GM19395 (cell line): Measurements from ENCODE around the gene TTLL10.
"Not testable (repeated sequence)": the region's sequence is repeated elsewhere in the genome, so short reads cannot be mapped to it uniquely, and the experiment has no call there.

Source experiments
- ATAC-seq: cut with Tn5 transposase; IDR thresholded peaks from one replicate; pipeline ENCODE4 v1.9.1; 2021; ENCODE audit warnings: mild to moderate bottlenecking, moderate library complexity; ENCODE audit not compliant: unreplicated experiment

Gene TTLL10

DNA sequence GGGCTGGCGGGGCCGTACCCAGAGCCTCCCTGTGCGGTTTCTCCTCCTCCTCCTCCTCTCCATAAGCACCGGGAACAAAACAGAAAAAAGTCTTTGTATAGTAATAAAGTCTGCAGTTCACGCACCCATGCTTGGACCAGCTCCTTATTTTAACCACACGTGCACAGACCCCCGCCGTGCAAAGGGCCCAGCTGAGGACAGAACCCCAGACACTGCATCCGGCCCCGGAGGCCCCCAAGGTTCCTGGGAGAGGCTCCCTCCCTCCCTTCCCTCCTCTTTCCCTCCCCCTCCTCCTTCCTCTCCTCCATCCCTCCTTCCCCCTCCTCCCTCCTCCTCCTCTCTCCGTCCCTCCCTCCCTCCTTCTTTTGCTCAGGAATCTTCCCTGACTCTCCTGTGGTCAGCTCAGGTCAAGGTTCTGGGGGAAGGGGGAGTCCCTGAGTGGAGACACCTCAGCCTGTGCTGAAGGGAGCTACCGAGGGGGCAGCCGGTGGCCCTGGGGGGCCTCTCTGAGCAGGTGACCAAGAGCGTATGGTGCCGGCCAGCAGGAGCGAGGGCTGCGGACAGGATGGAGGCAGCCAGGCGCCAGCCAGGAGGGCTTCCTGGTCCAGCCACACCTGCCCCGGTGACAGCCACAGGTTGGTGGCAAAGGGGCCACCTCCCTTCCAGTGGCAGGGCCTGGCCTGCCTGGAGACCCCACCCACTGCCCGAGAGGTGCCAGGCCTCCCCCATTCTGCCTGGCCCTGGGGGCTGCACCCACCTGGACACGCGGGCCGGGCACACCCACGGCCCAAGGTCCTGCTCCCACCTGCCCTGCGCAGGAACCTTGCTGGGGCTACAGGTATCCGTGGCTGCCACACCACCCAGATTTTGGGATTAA, 3.2 kb upstream of the TTLL10 start:
- ATAC-seq = no peak

DNA sequence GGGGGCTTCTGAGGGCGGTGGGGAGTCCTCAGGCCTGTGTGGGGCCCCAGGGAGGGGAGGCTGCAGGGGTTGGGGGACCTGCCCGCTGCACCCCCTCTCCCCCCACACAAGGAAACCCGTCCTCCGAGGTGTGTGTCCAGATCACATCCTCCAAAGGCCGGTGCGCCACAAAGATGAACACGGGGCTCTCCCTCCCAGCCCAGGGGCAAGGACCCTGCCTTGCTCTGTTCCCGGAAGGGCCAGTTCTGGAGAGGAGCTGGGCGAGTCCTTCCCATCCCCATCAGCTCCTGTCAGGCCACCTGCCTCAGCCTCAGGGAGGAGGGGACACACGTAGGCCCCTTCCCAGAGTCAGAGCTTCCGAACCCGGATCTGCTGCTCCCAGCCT, 2.5 kb upstream of the TTLL10 start:
- ATAC-seq = no peak

DNA sequence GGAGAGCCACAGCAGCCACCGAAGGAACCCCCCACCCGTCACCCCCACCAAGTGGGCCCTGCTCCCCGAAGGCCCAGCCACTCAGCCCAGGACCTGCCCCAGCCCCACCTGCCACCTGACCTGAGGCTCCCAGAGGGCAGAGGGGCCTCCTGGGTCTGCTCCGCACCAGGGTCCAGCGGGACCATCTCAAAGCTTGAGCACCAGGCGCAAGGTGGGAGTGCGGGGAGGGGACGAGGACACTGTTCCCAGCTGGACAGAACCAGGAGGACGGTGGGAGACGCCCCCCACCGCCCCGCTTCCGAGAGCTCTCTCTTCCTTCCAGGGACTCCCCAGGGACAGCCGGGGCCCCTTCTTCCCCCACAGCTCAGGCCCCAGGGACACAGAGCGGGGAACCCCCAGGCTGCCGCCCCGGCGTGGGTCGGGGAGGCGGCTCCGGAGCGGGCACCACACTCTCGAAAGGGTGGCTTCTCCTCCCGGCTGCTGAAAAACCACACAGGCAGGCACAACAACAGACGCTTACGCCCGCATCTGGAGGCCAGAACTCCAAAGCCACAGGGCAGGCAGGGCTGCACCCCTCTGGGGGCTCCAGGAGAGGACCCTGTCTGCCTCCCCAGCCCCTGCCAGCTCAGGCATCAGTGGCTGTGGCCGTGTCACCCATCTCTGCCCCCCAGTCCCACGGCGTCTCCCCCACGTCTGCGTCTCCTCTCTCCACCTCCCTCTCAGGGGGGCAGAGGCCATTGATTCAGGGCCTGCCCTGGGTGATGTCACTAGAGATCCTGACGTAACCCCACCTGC, 1.9 kb upstream of the TTLL10 start:
- no peak for ATAC-seq

DNA sequence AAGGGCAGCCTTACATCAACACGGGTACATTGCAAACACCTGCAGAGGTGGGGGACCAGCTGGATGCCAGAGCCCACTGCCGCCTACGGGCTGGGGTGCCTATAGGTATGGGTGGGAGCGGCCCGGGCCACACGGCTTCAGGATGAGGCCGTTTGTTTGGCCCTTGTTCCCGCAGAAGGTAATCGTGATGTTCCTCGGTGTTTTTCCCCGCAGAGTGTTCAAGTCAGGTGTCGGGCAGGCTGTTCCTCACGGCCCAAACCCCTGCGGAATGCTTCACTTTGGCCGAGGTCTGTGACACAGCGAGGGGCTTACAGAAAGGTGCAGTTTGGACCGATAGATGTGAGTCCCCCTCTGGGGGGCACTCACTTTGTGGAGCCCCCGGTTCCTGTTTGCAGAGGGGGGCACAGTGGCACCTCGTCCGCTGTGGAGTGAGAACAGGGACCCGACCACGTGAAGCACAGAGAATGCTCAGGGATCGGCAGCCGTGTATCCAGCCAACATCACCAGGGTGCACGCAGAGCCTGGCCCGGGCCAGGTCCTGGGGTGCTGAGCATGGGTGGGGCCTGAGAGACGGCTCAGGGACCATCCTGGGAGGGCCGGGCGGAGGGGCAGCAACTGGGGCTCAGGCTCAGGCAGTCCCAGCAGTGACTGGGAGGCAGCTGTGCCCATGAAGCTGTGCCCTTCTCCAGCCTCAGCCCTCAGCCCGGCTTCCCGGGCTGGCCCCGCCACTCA, 453 bp upstream of the TTLL10 start:
- ATAC-seq = no peak

DNA sequence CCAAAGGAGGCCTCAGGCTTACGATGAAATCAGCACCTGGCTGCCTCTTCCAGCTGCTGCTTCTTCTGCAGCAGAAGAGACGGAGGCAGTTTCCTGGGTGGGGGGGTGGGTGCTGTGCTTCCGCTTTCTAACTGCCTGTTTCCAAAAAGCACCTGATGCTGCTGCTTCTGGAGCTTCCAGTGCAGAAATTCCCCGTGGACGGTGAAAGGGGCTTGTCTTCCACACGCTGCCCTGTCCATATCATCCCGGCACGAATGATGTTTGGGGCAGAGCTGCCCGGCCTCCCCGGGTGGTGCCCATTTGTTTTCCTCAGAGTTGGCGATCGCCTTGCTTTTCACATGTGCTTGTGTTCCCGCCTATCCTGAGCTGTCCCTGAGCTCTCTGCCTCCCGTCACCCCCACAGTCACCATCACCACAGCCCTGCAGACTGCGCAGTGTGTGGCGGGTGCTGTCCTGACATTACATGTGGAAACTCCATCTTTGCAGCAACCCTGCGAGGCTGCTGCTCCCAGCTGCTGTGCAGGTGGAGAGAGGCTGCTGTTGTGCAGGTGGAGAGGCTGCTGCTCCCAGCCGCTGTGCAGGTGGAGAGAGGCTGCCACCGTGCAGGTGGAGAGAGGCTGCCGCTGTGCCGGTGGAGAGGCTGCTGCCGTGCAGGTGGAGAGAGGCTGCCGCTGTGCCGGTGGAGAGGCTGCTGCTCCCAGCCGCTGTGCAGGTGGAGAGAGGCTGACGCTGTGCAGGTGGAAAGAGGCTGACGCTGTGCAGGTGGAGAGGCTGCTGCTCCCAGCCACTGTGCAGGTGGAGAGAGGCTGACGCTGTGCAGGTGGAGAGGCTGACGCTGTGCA, 1.8 kb downstream of the TTLL10 start:
- ATAC-seq = no peak

DNA sequence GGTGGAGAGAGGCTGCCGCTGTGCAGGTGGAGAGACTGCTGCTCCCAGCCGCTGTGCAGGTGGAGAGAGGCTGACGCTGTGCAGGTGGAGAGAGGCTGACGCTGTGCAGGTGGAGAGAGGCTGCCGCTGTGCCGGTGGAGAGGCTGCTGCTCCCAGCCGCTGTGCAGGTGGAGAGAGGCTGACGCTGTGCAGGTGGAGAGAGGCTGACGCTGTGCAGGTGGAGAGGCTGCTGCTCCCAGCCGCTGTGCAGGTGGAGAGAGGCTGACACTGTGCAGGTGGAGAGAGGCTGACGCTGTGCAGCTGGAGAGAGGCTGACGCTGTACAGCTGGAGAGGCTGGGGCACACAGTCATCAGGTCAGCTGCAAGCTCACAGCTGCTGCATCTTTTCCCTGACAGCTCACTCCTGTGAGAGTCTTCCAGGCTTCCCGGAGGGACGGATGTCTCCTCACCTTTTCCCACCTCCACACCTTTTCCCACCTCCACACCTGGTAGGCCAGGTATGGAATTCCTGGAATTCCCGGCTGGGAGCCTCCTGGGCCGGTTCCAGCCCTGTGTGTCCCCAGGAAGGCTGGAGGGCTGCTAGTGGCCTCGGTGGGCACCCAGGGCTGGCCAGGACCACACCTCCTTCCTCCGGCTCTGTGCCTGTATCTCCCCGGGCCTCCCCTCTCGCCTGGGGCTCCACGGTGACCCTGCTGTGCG, 2.5 kb downstream of the TTLL10 start:
- ATAC-seq = not testable (repeated sequence)

DNA sequence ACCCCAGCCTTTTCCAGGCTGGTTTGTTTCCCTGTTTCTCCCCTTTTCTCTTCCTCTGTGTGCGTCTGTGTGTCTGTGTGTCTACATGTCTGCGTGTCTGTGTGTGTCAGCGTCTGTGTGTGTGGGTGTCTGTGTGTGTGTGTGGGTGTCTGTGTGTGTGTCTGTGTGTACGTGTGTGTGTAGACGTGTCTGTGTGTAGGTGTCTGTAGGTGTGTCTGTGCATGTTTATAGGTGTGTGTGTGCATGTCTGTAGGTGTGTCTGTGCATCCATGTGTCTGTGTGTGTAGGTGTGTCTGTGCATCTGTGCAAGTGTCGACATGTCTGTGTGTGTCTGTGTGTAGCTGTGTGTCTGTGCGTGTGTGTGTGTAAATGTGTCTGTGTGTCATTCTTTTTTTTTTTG, 3.3 kb downstream of the TTLL10 start:
- ATAC-seq = no peak

DNA sequence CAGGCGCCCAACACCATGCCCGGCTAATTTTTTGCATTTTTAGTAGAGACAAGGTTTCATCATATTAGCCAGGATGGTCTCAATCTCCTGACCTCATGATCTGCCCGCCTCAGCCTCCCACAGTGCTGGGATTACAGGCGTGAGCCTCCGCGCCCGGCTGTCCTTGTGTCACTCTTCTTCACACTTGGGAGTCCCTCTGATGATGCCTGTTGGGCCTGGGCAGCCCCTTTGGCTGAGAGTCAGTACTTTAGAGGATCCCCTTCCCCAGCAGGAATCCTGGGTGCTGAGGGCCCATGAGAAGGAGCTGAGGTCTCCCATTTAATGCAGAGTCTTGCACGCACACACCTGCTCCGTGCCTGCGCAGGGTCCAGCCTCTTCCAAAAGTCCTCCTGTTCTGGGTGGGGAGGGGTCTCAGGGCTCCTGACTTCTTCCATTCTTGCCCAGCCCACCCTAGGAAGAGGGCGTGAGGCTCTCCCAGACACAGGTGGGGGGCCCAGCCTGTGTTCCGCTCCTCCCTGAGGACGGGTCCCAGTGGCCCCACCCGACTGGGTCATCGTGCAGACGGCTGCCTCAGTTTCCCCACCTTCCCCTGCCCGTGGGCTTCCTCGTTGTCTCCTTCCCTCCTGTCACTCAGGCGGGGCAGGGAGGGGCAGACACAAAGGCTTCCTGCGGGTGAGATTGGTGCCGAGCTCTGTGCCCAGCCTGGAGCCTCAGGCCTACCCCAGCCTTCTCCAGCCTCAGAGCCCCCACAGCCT, 3.9 kb downstream of the TTLL10 start:
- no peak for ATAC-seq

DNA sequence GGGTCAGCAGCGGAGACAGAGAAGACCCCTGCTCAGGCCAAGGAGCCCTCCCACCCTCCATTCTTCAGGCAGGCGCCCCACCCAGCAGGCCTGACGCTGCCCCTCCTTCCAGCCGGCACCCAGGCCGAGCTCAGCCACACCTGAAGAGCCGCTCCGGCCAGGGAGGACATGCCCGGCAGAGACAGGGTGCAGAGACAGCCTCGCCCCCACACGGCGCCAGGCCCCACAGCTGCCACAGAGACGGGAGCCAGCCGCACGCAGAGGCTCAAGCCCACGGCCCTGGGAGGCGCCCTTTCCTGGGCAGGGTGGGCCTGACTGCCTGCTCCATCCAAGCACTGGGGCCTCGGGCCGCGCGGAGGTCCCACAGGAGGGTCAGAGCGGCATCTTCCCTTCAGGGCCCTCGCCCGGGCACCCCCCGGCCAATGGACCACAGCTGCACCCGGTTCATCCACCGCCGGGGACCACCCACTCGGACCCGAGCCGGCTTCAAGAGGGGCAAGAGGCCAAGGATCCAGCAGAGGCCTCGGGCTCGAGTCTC, 5.2 kb downstream of the TTLL10 start:
- ATAC-seq = no peak

DNA sequence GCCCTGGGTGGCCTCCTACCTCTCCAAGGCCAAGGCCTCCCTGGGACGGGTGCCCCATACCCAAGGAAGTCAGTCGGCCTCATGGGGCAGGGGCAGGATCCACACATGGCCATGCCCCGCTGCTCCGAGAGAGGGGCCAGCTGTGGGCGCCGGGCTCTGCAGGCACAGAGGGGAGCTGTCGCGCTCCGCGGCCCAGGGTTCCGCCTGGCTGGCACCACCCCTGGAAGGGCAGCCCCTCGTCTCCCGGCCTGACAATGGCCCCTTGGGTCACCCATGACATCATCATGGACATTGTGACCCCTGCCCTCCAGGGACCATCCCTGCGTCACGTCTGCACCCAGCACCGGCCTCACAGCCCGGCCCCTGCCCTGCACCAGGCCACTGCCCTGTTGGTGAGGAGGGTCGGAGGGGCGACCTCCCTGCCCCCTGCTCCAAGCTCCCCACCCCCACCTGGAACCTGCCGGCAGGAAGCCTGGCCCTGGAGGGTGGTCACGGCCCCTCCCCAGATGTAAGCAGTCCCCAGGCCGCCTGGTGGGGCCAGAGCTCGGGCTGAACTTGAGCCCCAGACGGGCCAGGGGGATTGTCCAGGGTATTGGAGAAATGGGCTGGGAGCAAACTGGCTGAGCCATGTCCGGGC, 5.8 kb downstream of the TTLL10 start:
- no peak for ATAC-seq

DNA sequence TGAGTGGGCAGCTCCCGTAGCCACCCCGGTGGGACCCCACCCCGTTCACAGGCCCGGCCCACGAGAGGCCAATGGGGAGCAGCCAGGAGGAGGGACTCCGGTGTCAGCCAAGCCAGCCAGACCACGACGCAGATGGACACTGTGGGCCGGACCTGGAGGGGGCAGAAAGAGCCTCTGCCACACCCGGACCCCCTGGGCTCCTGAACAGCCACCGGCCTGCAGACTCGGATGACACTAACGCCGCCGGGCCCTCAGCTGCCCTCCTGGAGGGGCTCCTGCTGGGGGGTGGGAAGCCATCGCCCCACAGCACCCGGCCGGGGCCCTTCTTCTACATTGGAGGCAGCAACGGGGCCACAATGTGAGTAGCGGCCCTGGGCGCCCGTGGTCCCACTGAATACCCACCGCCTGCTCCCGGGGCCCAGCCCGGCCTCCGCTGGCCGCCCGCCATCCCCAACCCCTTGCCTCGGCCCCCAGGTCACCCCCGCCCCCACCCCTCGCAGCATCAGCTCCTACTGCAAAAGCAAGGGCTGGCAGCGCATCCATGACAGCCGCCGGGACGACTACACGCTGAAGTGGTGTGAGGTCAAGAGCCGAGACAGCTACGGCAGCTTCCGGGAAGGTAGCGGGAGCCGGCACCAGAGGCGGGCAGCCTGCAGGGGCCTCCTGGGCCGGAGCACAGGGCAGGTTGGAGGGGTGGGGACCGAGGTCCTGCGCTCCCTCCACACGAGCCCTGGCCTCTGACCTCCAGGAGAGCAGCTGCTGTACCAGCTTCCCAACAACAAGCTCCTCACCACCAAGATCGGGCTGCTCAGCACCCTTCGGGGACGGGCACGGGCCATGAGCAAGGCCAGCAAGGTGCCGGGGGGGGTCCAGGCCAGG, 6.5 kb downstream of the TTLL10 start:
- no peak for ATAC-seq

DNA sequence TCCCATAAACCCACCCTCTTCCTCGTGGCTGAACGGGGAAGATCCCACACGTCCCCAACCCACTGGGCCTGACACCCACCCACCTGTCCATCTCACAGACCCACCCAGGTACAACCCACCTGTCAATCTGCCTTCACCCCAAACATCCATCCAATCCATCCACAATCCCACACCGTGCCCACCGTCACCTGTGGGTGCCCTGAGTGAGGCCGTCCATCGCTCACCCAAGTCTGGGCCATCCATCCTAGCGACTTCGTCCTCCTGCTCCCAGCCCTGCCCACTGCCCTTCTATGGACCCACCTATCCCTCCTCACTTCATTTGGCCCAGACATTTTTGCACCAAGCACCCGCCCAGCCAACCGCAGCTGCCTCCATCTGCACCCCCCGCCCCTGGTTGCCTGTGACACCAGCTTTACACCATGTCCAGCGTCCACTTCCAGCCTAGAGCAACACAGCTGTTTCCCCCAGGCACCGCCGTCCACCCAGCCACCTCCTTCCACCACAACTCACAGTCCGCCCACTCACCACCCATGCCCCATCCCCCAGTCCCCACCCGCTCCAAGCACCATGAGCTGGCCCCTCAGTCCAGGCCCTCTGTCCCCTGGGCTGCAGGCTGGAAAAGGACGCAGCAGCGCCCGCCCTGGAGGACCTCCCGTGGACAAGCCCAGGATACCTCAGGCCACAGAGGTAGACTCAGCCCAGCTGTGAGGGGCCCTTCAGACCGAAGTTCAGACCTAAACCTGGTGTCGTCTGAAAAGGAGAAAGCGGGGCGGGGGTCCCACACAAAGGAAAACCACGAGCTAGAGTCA, 7.7 kb downstream of the TTLL10 start:
- ATAC-seq = no peak

DNA sequence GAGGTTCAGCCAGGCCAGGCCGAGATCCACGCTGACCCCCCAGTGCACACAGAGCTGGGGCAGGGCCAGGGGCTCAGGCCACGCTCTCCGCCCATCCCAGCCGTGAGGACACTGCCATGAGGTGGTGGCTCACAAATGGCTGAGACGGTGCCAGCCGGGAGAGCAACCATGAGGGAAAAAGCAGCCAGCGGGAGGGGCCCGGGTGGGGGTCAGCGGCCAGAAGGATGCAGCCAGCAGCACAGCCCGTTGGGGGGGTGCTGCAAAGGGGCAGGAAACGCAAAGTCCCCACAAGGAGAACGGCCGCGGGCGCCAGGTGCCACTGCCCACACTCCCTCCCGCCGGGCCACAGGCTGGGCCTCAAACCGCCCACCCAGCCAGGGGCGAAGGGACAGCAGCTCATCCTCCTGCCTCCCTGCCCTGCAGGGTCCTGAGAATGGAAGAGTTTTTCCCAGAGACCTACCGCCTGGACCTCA, 8.3 kb downstream of the TTLL10 start:
- no peak for ATAC-seq

DNA sequence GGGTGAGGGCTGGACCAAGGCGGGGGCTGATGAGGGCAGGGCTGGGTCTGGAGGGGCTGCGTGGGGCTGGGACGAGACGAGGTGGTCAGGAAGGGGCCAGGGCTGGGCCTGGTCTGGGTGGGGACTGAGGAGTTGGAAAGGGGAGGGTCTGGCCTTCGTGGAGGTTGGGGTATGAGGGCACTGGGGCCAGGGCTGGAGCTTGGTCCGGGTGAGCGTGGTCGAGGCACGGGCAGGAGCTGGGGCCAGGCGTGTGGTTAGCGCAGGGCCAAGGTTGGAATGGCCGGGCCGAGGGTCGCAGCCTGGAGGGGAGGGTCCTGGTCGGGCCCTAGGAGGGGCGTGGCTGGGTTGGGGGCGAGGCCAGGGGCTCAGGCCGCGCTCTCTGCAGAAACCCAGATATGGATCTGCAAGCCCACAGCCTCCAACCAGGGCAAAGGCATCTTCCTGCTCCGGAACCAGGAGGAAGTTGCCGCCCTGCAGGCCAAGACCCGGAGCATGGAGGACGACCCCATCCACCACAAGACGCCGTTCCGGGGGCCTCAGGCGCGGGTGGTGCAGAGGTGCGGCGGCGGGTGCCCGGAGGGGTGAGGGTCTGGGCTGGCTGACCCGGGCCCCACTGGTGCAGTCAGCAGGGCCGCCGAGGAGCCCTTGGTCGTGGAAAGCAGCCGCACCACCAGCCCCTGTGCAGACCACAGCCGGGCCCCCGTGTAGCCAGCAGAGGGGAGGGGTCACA, 9.0 kb downstream of the TTLL10 start:
- ATAC-seq = no peak

DNA sequence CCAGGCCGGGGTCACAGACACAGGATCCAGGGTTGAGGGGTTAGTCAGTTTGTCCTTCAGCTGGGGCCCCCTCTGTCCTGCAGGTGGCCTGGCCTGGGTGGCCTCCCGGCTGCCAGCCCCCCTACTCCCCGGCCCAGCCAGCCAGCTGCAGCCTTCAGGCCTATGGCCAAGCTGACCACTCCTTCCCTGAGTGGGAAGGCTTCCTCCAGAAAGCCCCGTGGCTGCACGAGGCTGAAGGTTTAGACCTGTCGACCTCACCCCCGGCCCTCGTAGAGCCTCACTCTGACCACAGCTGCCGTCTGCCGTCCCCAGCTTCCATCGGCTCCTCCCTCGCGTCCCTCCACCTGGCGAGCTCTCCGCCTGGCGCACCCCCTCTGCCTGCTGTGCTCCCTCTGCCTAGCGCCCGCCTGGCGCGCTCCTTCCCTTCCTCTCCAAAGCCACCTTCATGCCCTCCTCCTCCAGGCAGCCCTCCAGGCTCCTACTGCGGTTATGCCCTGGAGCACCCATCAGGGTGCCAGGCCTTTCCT, 9.6 kb downstream of the TTLL10 start:
- ATAC-seq = no peak
